HL-60 (cell line): ENCODE data around the gene SEZ6.

Experiments
- DNase-seq, 2 experiments: peaks; one replicate each; pipeline ENCODE4 v3.0.0-alpha.2; 2010 to 2020; ENCODE audit warnings: low read depth in 1 of 2, low spot score in 1 of 2
- H3K27ac ChIP-seq: fragments of 250-450 bp; sonication (Bioruptor Pico); replicated peaks from 2 replicates; pipeline ENCODE4 v1.5.1; 2020; ENCODE audit warnings: mild to moderate bottlenecking, moderate library complexity
- H3K27me3 ChIP-seq: fragments of 250-450 bp; sonication (Bioruptor Pico); 2 replicates; pipeline ENCODE4 v1.5.1; 2021; ENCODE audit warnings: mild to moderate bottlenecking, moderate library complexity; ENCODE audit not compliant: insufficient read depth, poor library complexity, severe bottlenecking
- H3K4me3 ChIP-seq: replicated peaks from 2 replicates; pipeline ENCODE4 v1.5.1; 2011; ENCODE audit warnings: mild to moderate bottlenecking, control low read depth, low read length; ENCODE audit not compliant: insufficient read depth
- CTCF ChIP-seq: IDR thresholded peaks from one replicate; pipeline ENCODE4 v1.5.1; 2011; ENCODE audit warnings: low read length, control low read depth, inconsistent platforms; ENCODE audit not compliant: insufficient read depth
- GABPA ChIP-seq: IDR thresholded peaks from 2 replicates; pipeline ENCODE4 v1.6.1; 2012; ENCODE audit warnings: low read depth
- POLR2AphosphoS5 ChIP-seq: IDR thresholded peaks from 2 replicates; pipeline ENCODE4 v1.6.1; 2012; ENCODE audit warnings: low read depth
- REST ChIP-seq: IDR thresholded peaks from 2 replicates; pipeline ENCODE4 v1.6.1; 2012; ENCODE audit warnings: low read depth; ENCODE audit not compliant: insufficient replicate concordance
- SPI1 ChIP-seq: IDR thresholded peaks from 2 replicates; pipeline ENCODE4 v1.6.1; 2012; ENCODE audit warnings: low read depth, mild to moderate bottlenecking, borderline replicate concordance

The SEZ6 gene

GRCh38 chr17:29016345-29017210, 10.7 kb upstream of the SEZ6 start:
- Histone ChIP-seq H3K27me3 (peaks cover 2% of the 10 kb centered on the region), H3K4me3 (no peak overlapping the region), H3K27ac (no peak overlapping the region)
- TF ChIP-seq REST (no peak), CTCF (no peak), GABPA (no peak), SPI1 (no peak), POLR2AphosphoS5 (no peak)
- DNase-seq: no peak

- Histone ChIP-seq H3K27ac (no peak overlapping the region), H3K4me3 (no peak overlapping the region), H3K27me3 (peaks cover 2% of the 10 kb centered on the region)
- no peak for TF ChIP-seq CTCF
- TF ChIP-seq POLR2AphosphoS5: no peak
- DNase-seq: no peak
These were observed 8.9 kb upstream of the SEZ6 start for GRCh38 chr17:29014716-29015115.

- DNase-seq: no peak
- H3K4me3 ChIP-seq: no peak overlapping the region
- no peak overlapping the region for H3K27ac ChIP-seq
- TF ChIP-seq POLR2AphosphoS5 (no peak), SPI1 (no peak; the same call in 1 of the 2 replicates), CTCF (no peak), GABPA (no peak), REST (no peak)
- peaks cover 6% of the 10 kb centered on the region for H3K27me3 ChIP-seq
These were observed 6.7 kb upstream of the SEZ6 start for GRCh38 chr17:29012535-29012934.

GRCh38 chr17:29010586-29010985, 4.8 kb upstream of the SEZ6 start:
- Histone ChIP-seq H3K27ac (no peak overlapping the region), H3K4me3 (no peak overlapping the region), H3K27me3 (peaks cover 22% of the 10 kb centered on the region)
- DNase-seq: no peak
- no peak for TF ChIP-seq POLR2AphosphoS5
- TF ChIP-seq GABPA: no peak
- no peak for TF ChIP-seq REST
- TF ChIP-seq CTCF: no peak
- TF ChIP-seq SPI1: no peak
